ENCODE results near the gene ZNF543. TPM values are rescaled to one million over a fixed set of nuclear protein-coding genes. Genes with fewer than 3 reads are reported as not detected.

The ZNF543 gene
- total and polyA plus RNA-seq, 9 of the 15 experiments (the other 6 are each of a cell fraction or from before 2014, with no cell fraction given) = 0.14 to 5.5 (median 2.4) TPM

- TF ChIP-seq BCLAF1 (IDR thresholded peaks at IDR 0.05; ENCODE audit: borderline replicate concordance in 1 of 2, control insufficient read depth in 1 of 2, low read depth in 2 of 2, low read length in 1 of 2) (no peak), NFE2 (IDR thresholded peaks at IDR 0.05; ENCODE audit: low read depth) (no peak), HDAC6 (IDR thresholded peaks at IDR 0.05; ENCODE audit: low read depth, low read length) (no peak), SMARCA4 (IDR thresholded peaks at IDR 0.05) (no peak; the same call in 1 of the 2 replicates), ZFP36 (IDR thresholded peaks at IDR 0.05; ENCODE audit: low read depth, low read length, partially characterized antibody) (no peak), CREBBP (IDR thresholded peaks at IDR 0.05; ENCODE audit: low read depth, low read length) (no peak), RFX7 (CRISPR knock-in tag; IDR thresholded peaks at IDR 0.05) (no peak), ZNF23 (CRISPR knock-in tag; IDR thresholded peaks at IDR 0.05) (no peak), SMARCC2 (IDR thresholded peaks at IDR 0.05; ENCODE audit: low read depth) (no peak), PTBP1 (IDR thresholded peaks at IDR 0.05; ENCODE audit: low read depth, low read length) (no peak), EWSR1 (IDR thresholded peaks at IDR 0.05; ENCODE audit: borderline replicate concordance, low read depth, partially characterized antibody) (no peak), ZBTB26 (CRISPR knock-in tag; IDR thresholded peaks at IDR 0.05) (no peak), ZNF134 (CRISPR knock-in tag; conservative IDR thresholded peaks at IDR 0.05) (peak; percentile 85), CBX5 (IDR thresholded peaks at IDR 0.05; ENCODE audit: borderline replicate concordance, low read depth) (no peak), SIN3B (IDR thresholded peaks at IDR 0.05; ENCODE audit: low read depth) (peak; percentile 85), ESRRA (IDR thresholded peaks at IDR 0.05; ENCODE audit: borderline replicate concordance, low read depth) (peak; percentile 10; the same call in 1 of the 2 replicates), ZFP91 (CRISPR knock-in tag; IDR thresholded peaks at IDR 0.05) (no peak), PHF20 (IDR thresholded peaks at IDR 0.05; ENCODE audit: partially characterized antibody) (peak; percentile 96), MEIS2 (IDR thresholded peaks at IDR 0.05; ENCODE audit: partially characterized antibody) (no peak), MEF2D (tag; conservative IDR thresholded peaks at IDR 0.05; ENCODE audit: low read depth) (no peak), TAF15 (IDR thresholded peaks at IDR 0.05; ENCODE audit: low read depth, low read length) (no peak), MCM7 (IDR thresholded peaks at IDR 0.05) (no peak), HNRNPUL1 (IDR thresholded peaks at IDR 0.05; ENCODE audit: low read length) (no peak), SOX6 (IDR thresholded peaks at IDR 0.05) (no peak), ZNF24 (IDR thresholded peaks at IDR 0.05) (no peak), ZNF707 (CRISPR knock-in tag; conservative IDR thresholded peaks at IDR 0.05) (no peak)
Observed at GRCh38 chr19:57280165-57280961, 39.9 kb upstream of the ZNF543 start, which contains the start of gene ZNF460 (continued).
